ENCODE results near the gene SDF4. TPM values are rescaled to one million over a fixed set of nuclear protein-coding genes. Genes with fewer than 3 reads are reported as not detected.

SDF4 gene
- total RNA-seq, 1 experiment from 2014 or later = 254 TPM

- Histone ChIP-seq H3K4me2 (ENCODE audit: low read length) (no peak overlapping the region), H3K27me3 (ENCODE audit: low read length) (no peaks in the 10 kb centered on the region), H3F3A (ENCODE audit: low read length, unreplicated experiment) (no peaks in the 10 kb centered on the region), H3K9me3 (ENCODE audit: low read length) (no peaks in the 10 kb centered on the region), H3K9ac (ENCODE audit: low read length) (no peak overlapping the region), H4K20me1 (ENCODE audit: low read length) (no peaks in the 10 kb centered on the region), H3K27ac (ENCODE audit: low read length) (no peak overlapping the region), H3K4me1 (ENCODE audit: insufficient read depth, low read length) (peaks cover 6% of the 10 kb centered on the region), H3K4me3 (ENCODE audit: low read length) (no peak overlapping the region), H3K9me2 (replicated peaks; ENCODE audit: low read length) (no peaks in the 10 kb centered on the region), H2AFZ (ENCODE audit: low read length) (no peak overlapping the region), H3K79me2 (ENCODE audit: low read length) (no peaks in the 10 kb centered on the region), H3K36me3 (ENCODE audit: low read depth, low read length) (peaks cover 12% of the 10 kb centered on the region; the same call in 1 of the 2 replicates)
- BruUV-seq (replicated peaks) = no TSS peak
- ATAC-seq (no peak), DNase-seq (no peak)
- intact Hi-C loops (cut with micrococcal nuclease) = no loop called here
- POLR2A ChIA-PET (ENCODE audit: unreplicated experiment) = no interaction called here
- CTCF ChIA-PET = no interaction called here
- TF ChIP-seq EZH2phosphoT487 (IDR thresholded peaks at IDR 0.05; ENCODE audit: borderline replicate concordance, low read length) (no peak), EZH2 (IDR thresholded peaks at IDR 0.05; ENCODE audit: low read length, unreplicated experiment) (no peak)
- TF ChIP-seq, protein P1, sequence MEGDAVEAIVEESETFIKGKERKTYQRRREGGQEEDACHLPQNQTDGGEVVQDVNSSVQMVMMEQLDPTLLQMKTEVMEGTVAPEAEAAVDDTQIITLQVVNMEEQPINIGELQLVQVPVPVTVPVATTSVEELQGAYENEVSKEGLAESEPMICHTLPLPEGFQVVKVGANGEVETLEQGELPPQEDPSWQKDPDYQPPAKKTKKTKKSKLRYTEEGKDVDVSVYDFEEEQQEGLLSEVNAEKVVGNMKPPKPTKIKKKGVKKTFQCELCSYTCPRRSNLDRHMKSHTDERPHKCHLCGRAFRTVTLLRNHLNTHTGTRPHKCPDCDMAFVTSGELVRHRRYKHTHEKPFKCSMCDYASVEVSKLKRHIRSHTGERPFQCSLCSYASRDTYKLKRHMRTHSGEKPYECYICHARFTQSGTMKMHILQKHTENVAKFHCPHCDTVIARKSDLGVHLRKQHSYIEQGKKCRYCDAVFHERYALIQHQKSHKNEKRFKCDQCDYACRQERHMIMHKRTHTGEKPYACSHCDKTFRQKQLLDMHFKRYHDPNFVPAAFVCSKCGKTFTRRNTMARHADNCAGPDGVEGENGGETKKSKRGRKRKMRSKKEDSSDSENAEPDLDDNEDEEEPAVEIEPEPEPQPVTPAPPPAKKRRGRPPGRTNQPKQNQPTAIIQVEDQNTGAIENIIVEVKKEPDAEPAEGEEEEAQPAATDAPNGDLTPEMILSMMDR (conservative IDR thresholded peaks at IDR 0.05; ENCODE audit: low read depth, low read length) = no peak
These were observed 18.9 kb downstream of the SDF4 start for GRCh38 chr1:1212780-1213344.

GRCh38 chr1:1211541-1212441, 20.0 kb downstream of the SDF4 start:
- H3K27me3 ChIP-seq (ENCODE audit: low read length) = no peaks in the 10 kb centered on the region
- no peak overlapping the region for H3K4me2 ChIP-seq (ENCODE audit: low read length)
- H2AFZ ChIP-seq (ENCODE audit: low read length) = no peak overlapping the region
- no peaks in the 10 kb centered on the region for H3K9me2 ChIP-seq (replicated peaks; ENCODE audit: low read length)
- no peak overlapping the region for H3K27ac ChIP-seq (ENCODE audit: low read length)
- H4K20me1 ChIP-seq (ENCODE audit: low read length) = no peaks in the 10 kb centered on the region
- peaks cover 4% of the 10 kb centered on the region; the same call in 1 of the 2 replicates for H3K36me3 ChIP-seq (ENCODE audit: low read depth, low read length)
- H3K4me3 ChIP-seq (ENCODE audit: low read length) = no peak overlapping the region
- ChIA-PET CTCF (no interaction called here), POLR2A (ENCODE audit: unreplicated experiment) (no interaction called here)
- BruUV-seq (replicated peaks) = no TSS peak
- no peak overlapping the region for H3K9ac ChIP-seq (ENCODE audit: low read length)
- TF ChIP-seq, protein P1 (conservative IDR thresholded peaks at IDR 0.05; ENCODE audit: low read depth, low read length) = no peak
- TF ChIP-seq EZH2 (IDR thresholded peaks at IDR 0.05; ENCODE audit: low read length, unreplicated experiment) = no peak
- no peak for TF ChIP-seq EZH2phosphoT487 (IDR thresholded peaks at IDR 0.05; ENCODE audit: borderline replicate concordance, low read length)
- H3F3A ChIP-seq (ENCODE audit: low read length, unreplicated experiment) = no peaks in the 10 kb centered on the region
- DNase-seq = no peak
- ATAC-seq = no peak
- intact Hi-C loops (cut with micrococcal nuclease) = no loop called here
- peaks cover 11% of the 10 kb centered on the region for H3K4me1 ChIP-seq (ENCODE audit: insufficient read depth, low read length)
- no peaks in the 10 kb centered on the region for H3K79me2 ChIP-seq (ENCODE audit: low read length)
- H3K9me3 ChIP-seq (ENCODE audit: low read length) = no peaks in the 10 kb centered on the region

Data from PC-3 (cell line).